Glutamatergic neuron (in vitro differentiated cells): ENCODE results near the gene SHROOM3. TPM values are rescaled to one million over a fixed set of nuclear protein-coding genes. Genes with fewer than 3 reads are reported as not detected.

Source experiments
- DNase-seq: peaks from one replicate; pipeline ENCODE4 v3.0.0; 2022
- H3K27ac Mint-ChIP-seq: one replicate; pipeline ENCODE4 v1.8.0; 2020; ENCODE audit warnings: mild to moderate bottlenecking, mixed read lengths, inconsistent platforms; ENCODE audit not compliant: unreplicated experiment
- H3K27me3 Mint-ChIP-seq: one replicate; pipeline ENCODE4 v1.8.0; 2020; ENCODE audit warnings: mild to moderate bottlenecking, moderate library complexity, mixed read lengths, inconsistent platforms; ENCODE audit not compliant: unreplicated experiment
- H3K36me3 Mint-ChIP-seq: one replicate; pipeline ENCODE4 v1.8.0; 2020; ENCODE audit warnings: mild to moderate bottlenecking, mixed read lengths, inconsistent platforms; ENCODE audit not compliant: unreplicated experiment
- H3K4me1 Mint-ChIP-seq: one replicate; pipeline ENCODE4 v1.8.0; 2020; ENCODE audit warnings: mild to moderate bottlenecking, low read depth, mixed read lengths, inconsistent platforms; ENCODE audit not compliant: unreplicated experiment
- H3K4me3 Mint-ChIP-seq: one replicate; pipeline ENCODE4 v1.8.0; 2020; ENCODE audit warnings: mild to moderate bottlenecking, mixed read lengths, inconsistent platforms; ENCODE audit not compliant: unreplicated experiment
- H3K9me3 Mint-ChIP-seq: one replicate; pipeline ENCODE4 v1.8.0; 2020; ENCODE audit warnings: mild to moderate bottlenecking, moderate library complexity, mixed read lengths, inconsistent platforms; ENCODE audit not compliant: unreplicated experiment
- total RNA-seq: library from RNA; stranded (reverse); fragmentation: NEBNext Ultra II Directional; extraction: Animal tissue kit (Norgen Biotek cat#: 25700); gene quantifications from one replicate; pipeline ENCODE4 v1.2.1, GENCODE V29; 2021; ENCODE audit not compliant: unreplicated experiment
- TF ChIP-seq, protein P1 (sequence below): fragments of 200-600 bp; sonication (generic); IDR thresholded peaks from one replicate; pipeline ENCODE4 v1.5.0; 2021; ENCODE audit not compliant: partially characterized antibody, unreplicated experiment

Gene SHROOM3
- total RNA-seq, 1 donor from 2014 or later = 1.9 TPM

DNA sequence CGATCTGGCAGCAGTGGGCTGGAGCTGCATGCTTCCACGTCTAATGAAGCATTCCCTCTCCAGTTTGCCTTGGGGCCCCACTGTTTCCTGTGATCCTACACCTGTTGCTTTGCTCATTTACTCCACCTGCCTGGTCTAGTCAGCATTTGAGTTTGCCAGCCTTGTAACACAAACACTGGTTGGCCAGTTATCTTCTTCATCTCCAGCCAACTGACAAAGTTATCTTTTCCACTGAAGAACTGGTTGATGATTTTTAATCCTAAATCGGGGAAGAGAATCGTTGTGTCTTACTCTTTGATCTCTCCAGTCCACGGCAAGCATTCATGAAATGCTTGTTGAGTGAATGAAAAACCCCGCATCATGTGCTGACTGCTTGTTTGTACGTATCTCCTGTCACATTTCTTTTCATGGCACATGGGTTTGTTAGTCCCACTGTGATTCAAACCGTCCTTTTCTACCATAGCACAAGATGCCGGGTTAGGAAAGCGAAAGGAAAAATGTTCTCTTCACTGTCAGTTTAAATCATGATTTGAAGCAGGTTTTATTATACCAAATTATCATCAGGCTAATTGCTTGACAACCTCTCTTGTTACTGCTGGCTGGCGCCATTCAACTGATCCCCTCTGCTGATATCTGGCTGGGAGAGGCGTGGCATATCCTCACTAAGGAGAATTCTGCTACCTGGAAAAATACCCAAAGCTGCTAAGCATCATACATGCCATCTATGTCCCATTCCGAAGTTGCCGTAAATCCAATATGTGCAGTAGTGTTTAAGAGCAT, 144.8 kb downstream of the SHROOM3 start:
- TF ChIP-seq, protein P1, sequence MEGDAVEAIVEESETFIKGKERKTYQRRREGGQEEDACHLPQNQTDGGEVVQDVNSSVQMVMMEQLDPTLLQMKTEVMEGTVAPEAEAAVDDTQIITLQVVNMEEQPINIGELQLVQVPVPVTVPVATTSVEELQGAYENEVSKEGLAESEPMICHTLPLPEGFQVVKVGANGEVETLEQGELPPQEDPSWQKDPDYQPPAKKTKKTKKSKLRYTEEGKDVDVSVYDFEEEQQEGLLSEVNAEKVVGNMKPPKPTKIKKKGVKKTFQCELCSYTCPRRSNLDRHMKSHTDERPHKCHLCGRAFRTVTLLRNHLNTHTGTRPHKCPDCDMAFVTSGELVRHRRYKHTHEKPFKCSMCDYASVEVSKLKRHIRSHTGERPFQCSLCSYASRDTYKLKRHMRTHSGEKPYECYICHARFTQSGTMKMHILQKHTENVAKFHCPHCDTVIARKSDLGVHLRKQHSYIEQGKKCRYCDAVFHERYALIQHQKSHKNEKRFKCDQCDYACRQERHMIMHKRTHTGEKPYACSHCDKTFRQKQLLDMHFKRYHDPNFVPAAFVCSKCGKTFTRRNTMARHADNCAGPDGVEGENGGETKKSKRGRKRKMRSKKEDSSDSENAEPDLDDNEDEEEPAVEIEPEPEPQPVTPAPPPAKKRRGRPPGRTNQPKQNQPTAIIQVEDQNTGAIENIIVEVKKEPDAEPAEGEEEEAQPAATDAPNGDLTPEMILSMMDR = no peak
- no peaks in the 10 kb centered on the region for H3K9me3 Mint-ChIP-seq
- no peaks in the 10 kb centered on the region for H3K4me1 Mint-ChIP-seq
- no peak overlapping the region for H3K4me3 Mint-ChIP-seq
- no peak overlapping the region for H3K27ac Mint-ChIP-seq
- DNase-seq = no peak
- no peaks in the 10 kb centered on the region for H3K27me3 Mint-ChIP-seq
- H3K36me3 Mint-ChIP-seq = peaks cover 3% of the 10 kb centered on the region

DNA sequence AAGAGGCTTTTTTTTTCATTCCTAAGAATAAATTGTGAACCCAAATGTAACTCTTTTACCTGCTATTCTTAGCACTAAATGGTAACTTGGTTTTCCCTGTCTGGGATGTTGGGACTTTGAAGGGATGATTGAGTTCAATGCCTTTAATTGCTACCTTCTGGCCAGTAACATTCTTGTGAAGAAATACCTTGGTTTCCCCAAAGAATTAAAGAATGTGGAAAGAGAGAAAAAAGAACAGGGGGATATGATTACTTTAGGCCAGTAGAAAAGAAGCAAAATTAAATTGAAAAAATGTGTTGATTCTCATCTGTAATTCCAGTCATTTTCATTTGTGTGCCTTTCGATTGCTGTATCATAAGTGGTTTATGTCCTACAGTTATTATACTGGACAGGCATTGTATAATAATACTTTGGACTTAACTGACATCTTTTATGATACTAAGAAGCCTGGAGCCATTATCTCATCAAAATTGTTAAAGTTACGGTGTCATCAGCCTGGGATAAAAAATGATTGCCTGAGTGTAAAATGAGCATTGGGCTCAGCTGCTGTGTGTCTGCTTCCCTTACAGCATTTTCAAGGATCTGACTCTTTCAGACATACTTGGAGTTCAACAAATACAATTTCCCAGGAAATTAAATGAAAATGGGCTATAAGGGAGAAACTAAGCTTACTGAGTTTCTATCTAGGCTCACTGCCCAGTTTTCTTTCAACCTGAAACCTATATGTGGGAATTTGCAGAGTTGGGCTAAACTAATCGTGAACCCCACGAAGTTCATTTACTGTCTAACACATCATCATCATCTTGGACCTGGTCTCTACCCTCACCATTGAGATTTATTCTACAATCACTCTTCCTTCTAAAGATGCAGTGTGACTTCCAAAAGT, 146.3 kb downstream of the SHROOM3 start:
- DNase-seq = no peak
- no peaks in the 10 kb centered on the region for H3K27me3 Mint-ChIP-seq
- H3K9me3 Mint-ChIP-seq = no peaks in the 10 kb centered on the region
- no peak overlapping the region for H3K27ac Mint-ChIP-seq
- H3K4me1 Mint-ChIP-seq = no peaks in the 10 kb centered on the region
- no peak overlapping the region for H3K4me3 Mint-ChIP-seq
- no peaks in the 10 kb centered on the region for H3K36me3 Mint-ChIP-seq
- TF ChIP-seq, protein P1 = no peak

DNA sequence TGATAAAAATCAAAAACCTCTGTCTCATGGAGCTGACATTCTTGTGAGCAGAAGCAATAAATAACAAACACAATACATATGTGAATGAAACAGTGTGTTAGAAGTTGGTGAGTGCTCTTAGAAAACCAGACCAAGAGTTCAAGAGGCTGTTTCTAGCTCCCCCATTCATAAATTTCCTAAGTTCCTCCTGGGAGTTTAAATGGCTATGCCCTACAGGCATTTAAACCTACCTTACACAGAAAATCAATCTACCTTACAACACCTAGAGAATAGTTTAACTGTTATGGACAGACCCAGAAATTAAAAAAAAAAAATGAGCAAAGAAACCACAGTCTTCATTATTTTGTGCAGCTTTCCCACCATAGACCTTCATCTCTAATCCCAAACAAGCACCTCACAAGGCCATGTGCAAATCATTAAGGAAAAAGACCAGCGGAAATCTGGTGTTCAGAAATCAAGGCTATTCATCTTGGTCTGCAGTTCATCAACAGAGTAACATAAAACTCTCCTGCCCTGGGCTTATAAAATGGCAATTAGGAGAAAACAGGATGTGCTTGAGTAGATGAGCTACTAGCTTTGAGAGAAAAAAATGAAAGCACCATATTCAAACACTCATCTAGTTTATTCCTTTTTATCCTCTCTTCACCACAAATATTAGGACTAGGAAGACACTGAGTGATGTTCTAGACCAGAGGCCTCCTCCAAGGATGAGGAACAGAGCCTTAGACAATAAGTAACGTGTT, 147.2 kb downstream of the SHROOM3 start:
- Mint-ChIP-seq H3K4me1 (peaks cover 3% of the 10 kb centered on the region), H3K36me3 (no peaks in the 10 kb centered on the region), H3K27ac (no peak overlapping the region), H3K27me3 (no peaks in the 10 kb centered on the region), H3K4me3 (no peak overlapping the region), H3K9me3 (no peaks in the 10 kb centered on the region)
- DNase-seq = no peak
- TF ChIP-seq, protein P1 = no peak

DNA sequence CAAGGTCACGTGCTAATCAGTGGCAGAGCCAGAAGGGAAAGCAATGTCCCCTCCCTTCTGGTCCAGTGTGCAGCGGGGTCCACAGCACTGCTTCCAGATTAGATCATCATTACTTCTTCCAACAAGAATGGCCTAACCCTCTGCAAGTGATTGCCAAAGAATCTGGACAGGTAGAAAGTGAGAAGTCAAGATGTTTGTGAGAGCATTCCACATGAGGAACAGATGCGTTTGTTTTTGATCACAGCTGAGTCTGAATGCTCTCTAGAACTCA, 147.7 kb downstream of the SHROOM3 start:
- TF ChIP-seq, protein P1 = no peak
- no peak for DNase-seq
- no peaks in the 10 kb centered on the region for H3K9me3 Mint-ChIP-seq
- no peak overlapping the region for H3K27ac Mint-ChIP-seq
- no peak overlapping the region for H3K4me3 Mint-ChIP-seq
- no peaks in the 10 kb centered on the region for H3K36me3 Mint-ChIP-seq
- no peaks in the 10 kb centered on the region for H3K27me3 Mint-ChIP-seq
- peaks cover 3% of the 10 kb centered on the region for H3K4me1 Mint-ChIP-seq
